ENCODE data around the gene NECTIN4. TPM values are rescaled to one million over a fixed set of nuclear protein-coding genes. Genes with fewer than 3 reads are reported as not detected.

The NECTIN4 gene
- polyA plus RNA-seq, 1 of the 3 experiments (the other 2 are of a cell fraction): 0.59 TPM

- TF ChIP-seq TEAD4 (IDR thresholded peaks at IDR 0.05; ENCODE audit: borderline replicate concordance, insufficient read depth) (no peak), USF1 (IDR thresholded peaks at IDR 0.05; ENCODE audit: borderline replicate concordance, low read depth) (no peak), EP300 (IDR thresholded peaks at IDR 0.05; ENCODE audit: borderline replicate concordance in 1 of 2, low read depth in 1 of 2, low read length in 1 of 2) (no peak), EZH2phosphoT487 (IDR thresholded peaks at IDR 0.05; ENCODE audit: borderline replicate concordance, low read depth) (no peak), SIN3A (IDR thresholded peaks at IDR 0.05; ENCODE audit: borderline replicate concordance, low read depth, low read length) (no peak), GATA2 (CRISPR knock-in tag; IDR thresholded peaks at IDR 0.05) (no peak), FOXM1 (IDR thresholded peaks at IDR 0.05; ENCODE audit: low read depth) (no peak), NRF1 (IDR thresholded peaks at IDR 0.05; ENCODE audit: low read depth, low read length) (no peak), MEF2A (IDR thresholded peaks at IDR 0.05; ENCODE audit: borderline replicate concordance, low read depth) (no peak)
- TF ChIP-seq, protein P1, sequence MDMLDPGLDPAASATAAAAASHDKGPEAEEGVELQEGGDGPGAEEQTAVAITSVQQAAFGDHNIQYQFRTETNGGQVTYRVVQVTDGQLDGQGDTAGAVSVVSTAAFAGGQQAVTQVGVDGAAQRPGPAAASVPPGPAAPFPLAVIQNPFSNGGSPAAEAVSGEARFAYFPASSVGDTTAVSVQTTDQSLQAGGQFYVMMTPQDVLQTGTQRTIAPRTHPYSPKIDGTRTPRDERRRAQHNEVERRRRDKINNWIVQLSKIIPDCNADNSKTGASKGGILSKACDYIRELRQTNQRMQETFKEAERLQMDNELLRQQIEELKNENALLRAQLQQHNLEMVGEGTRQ (IDR thresholded peaks at IDR 0.05; ENCODE audit: borderline replicate concordance, low read depth, low read length): no peak
These were observed 40.9 kb upstream of the NECTIN4 start (continued) for GRCh38 chr1:161130266-161130665.

DNA sequence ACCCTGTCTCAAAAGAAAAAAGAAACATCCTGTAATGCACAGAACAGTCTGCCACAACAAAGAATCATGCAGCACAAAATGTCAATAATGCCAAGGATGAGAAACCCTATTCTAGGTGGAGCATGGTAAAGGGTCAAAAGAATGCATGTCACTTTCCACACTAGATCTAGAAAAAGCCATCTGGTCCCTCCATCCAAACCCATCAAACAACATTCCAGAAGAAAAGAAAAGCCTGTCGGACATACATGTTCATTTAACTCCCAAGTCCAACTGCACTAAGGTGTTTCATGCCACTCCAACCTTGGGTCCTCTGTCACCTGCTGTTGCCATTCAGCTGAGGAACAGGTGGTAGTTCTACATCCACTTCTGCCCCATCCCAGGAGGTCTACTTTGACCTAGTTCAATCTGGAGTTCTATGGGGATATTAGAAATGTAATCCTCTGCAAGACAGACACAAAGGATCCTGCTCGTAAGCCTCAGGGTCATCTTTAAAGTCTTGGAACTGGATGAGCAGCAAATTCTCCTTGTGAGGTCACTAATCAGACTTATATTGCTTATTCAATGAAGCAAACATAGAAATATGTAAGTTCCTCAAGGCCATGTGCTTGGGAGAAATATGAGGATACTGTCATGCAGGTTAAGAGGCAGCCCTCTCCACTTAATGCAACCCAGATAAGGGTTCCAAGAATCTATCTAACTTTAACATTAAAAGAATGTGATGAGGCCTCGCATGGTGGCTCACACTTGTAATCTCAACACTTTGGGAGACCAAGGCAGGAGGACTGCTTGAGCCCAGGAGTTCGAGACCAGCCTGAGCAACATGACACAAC, 39.4 kb upstream of the NECTIN4 start:
- ChIA-PET POLR2A (interaction anchor here (1.3 kb wide), 1 partner anchor 11 kb away, joined by 5 read pairs; the partner anchor contains the start of genes NIT1 and PFDN2), CTCF (no interaction called here)
- Histone ChIP-seq H3K36me3 (replicated peaks in 1 of 2; ENCODE audit: control insufficient read depth in 1 of 2, insufficient read depth in 2 of 2, low read length in 1 of 2) (peaks cover 33 to 50% of the 10 kb centered on the region in 2 experiments), H2AFZ (ENCODE audit: low read depth) (no peak overlapping the region), H3K27me3 (ENCODE audit: insufficient read depth) (no peaks in the 10 kb centered on the region), H3K4me2 (no peak overlapping the region), H3F3A (replicated peaks; ENCODE audit: insufficient read depth) (peaks cover 10% of the 10 kb centered on the region), H3K27ac (ENCODE audit: low read depth in 2 of 2, low read length in 1 of 2) (no peak overlapping the region), H3K9ac (no peak overlapping the region), H4K20me1 (ENCODE audit: insufficient read depth) (peaks cover 8% of the 10 kb centered on the region; the same call in 1 of the 2 replicates), H3K4me3 (ENCODE audit: low read depth in 2 of 2, low read length in 1 of 2) (no peak overlapping the region), H3K4me1 (ENCODE audit: control insufficient read depth in 1 of 2, insufficient read depth in 2 of 2, low read depth in 1 of 2, low read length in 1 of 2) (peaks cover 5 to 11% of the 10 kb centered on the region in 2 experiments; a peak in 3 of 4 replicates), H3K9me3 (no peaks in the 10 kb centered on the region), H3K79me2 (ENCODE audit: insufficient read depth) (peaks cover 84% of the 10 kb centered on the region), H3K9me2 (no peaks in the 10 kb centered on the region)
- TF ChIP-seq TAF1 (IDR thresholded peaks at IDR 0.05; ENCODE audit: borderline replicate concordance, low read depth, low read length): no peak
- TF ChIP-seq, protein P2, sequence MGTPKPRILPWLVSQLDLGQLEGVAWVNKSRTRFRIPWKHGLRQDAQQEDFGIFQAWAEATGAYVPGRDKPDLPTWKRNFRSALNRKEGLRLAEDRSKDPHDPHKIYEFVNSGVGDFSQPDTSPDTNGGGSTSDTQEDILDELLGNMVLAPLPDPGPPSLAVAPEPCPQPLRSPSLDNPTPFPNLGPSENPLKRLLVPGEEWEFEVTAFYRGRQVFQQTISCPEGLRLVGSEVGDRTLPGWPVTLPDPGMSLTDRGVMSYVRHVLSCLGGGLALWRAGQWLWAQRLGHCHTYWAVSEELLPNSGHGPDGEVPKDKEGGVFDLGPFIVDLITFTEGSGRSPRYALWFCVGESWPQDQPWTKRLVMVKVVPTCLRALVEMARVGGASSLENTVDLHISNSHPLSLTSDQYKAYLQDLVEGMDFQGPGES (IDR thresholded peaks at IDR 0.05; ENCODE audit: low read depth, low read length): no peak
- no peak for TF ChIP-seq NRF1 (IDR thresholded peaks at IDR 0.05; ENCODE audit: low read depth, low read length)
- TF ChIP-seq FOXM1 (IDR thresholded peaks at IDR 0.05; ENCODE audit: low read depth): no peak
- TF ChIP-seq MXI1 (IDR thresholded peaks at IDR 0.05; ENCODE audit: low read depth, low read length): no peak
- no peak for TF ChIP-seq YY1 (IDR thresholded peaks at IDR 0.05; ENCODE audit: low read depth)
- TF ChIP-seq, protein P3, sequence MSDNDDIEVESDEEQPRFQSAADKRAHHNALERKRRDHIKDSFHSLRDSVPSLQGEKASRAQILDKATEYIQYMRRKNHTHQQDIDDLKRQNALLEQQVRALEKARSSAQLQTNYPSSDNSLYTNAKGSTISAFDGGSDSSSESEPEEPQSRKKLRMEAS (IDR thresholded peaks at IDR 0.05; ENCODE audit: low read depth): no peak
- no peak for TF ChIP-seq ELF1 (IDR thresholded peaks at IDR 0.05)
- TF ChIP-seq POLR2AphosphoS5 (IDR thresholded peaks at IDR 0.05; ENCODE audit: low read depth, low read length): no peak
- TF ChIP-seq EZH2phosphoT487 (IDR thresholded peaks at IDR 0.05; ENCODE audit: borderline replicate concordance, low read depth): no peak
- TF ChIP-seq, protein P4, sequence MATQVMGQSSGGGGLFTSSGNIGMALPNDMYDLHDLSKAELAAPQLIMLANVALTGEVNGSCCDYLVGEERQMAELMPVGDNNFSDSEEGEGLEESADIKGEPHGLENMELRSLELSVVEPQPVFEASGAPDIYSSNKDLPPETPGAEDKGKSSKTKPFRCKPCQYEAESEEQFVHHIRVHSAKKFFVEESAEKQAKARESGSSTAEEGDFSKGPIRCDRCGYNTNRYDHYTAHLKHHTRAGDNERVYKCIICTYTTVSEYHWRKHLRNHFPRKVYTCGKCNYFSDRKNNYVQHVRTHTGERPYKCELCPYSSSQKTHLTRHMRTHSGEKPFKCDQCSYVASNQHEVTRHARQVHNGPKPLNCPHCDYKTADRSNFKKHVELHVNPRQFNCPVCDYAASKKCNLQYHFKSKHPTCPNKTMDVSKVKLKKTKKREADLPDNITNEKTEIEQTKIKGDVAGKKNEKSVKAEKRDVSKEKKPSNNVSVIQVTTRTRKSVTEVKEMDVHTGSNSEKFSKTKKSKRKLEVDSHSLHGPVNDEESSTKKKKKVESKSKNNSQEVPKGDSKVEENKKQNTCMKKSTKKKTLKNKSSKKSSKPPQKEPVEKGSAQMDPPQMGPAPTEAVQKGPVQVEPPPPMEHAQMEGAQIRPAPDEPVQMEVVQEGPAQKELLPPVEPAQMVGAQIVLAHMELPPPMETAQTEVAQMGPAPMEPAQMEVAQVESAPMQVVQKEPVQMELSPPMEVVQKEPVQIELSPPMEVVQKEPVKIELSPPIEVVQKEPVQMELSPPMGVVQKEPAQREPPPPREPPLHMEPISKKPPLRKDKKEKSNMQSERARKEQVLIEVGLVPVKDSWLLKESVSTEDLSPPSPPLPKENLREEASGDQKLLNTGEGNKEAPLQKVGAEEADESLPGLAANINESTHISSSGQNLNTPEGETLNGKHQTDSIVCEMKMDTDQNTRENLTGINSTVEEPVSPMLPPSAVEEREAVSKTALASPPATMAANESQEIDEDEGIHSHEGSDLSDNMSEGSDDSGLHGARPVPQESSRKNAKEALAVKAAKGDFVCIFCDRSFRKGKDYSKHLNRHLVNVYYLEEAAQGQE (IDR thresholded peaks at IDR 0.05; ENCODE audit: low read depth, low read length): no peak
- WGBS (ENCODE audit: low lambda C conversion rate): 90% methylated on average over 3 of the region's 4 CpGs
- DNase-seq: no peak

Measured in SK-N-SH (cell line).